K562 (cell line): Measurements from ENCODE around the gene KCNT1. TPM values are rescaled to one million over a fixed set of nuclear protein-coding genes. Genes with fewer than 3 reads are reported as not detected.

ENCODE experiments used
- ATAC-seq: fragments of 200-7000 bp; cut with Tn5 transposase; 3 replicates; pipeline ENCODE4 v1.9.1; 2020; ENCODE audit warnings: moderate library complexity
- BruUV-seq: library from RNA; stranded (reverse); fragments of 400-500 nt; replicated peaks from 2 replicates; lab custom pipeline; 2021; lab: Mats Ljungman, UMichigan
- CTCF ChIA-PET: fragments of 300-600 bp; formaldehyde crosslinking; extraction: SDS; loops from one replicate; lab custom pipeline; 2021; ENCODE audit warnings: low intra/inter-chr PET ratio; lab: Yijun Ruan, JAX
- POLR2A ChIA-PET: fragments of 300-600, 350-650 bp; sonication (Branson Sonifier 250); formaldehyde crosslinking; extraction: SDS; loops from one replicate; lab custom pipeline; 2021; ENCODE audit warnings: antibody characterized with exemption, inconsistent platforms; lab: Yijun Ruan, JAX
- DNase-seq, 4 experiments: peaks; one replicate each; pipeline versions ENCODE4 v3.0.0 to v3.0.0-alpha.2; 2011 to 2018; ENCODE audit warnings: low spot score in 3 of 4, mixed read lengths in 3 of 4; ENCODE audit errors: extremely low read depth in 1 of 4
- FAIRE-seq: peaks from 2 replicates; lab custom pipeline; 2011; peaks lifted over from hg19 to GRCh38; lab: Jason Lieb, UNC
- H2AFZ ChIP-seq: 2 replicates; pipeline ENCODE4 v1.6.0; 2011; ENCODE audit warnings: low read depth, low read length, control low read depth, inconsistent platforms
- H3K27ac ChIP-seq: fragments of 200-600 bp; 3 replicates; pipeline ENCODE4 v1.8.0; 2011; ENCODE audit warnings: low read depth, mild to moderate bottlenecking, control low read depth, inconsistent platforms, low read length, moderate library complexity, mixed read lengths; ENCODE audit errors: extremely low read depth
- H3K27me3 ChIP-seq, 2 experiments: fragments of 300-600 bp in 1 of 2; 2 replicates in 1 of 2; 3 replicates in 1 of 2; pipeline versions ENCODE4 v1.6.0 to v1.8.0; 2011; ENCODE audit warnings: inconsistent platforms in 2 of 2, low read length in 2 of 2, mild to moderate bottlenecking in 1 of 2, mixed read lengths in 1 of 2, moderate library complexity in 1 of 2; ENCODE audit not compliant: control insufficient read depth in 2 of 2, insufficient read depth in 2 of 2
- H3K36me3 ChIP-seq: fragments of 300-600 bp; 3 replicates; pipeline ENCODE4 v1.8.0; 2011; ENCODE audit warnings: mild to moderate bottlenecking, low read length, inconsistent platforms; ENCODE audit not compliant: control insufficient read depth, insufficient read depth
- H3K4me1 ChIP-seq, 2 experiments: fragments of 200-600 bp in 1 of 2; replicated peaks in 1 of 2; 2 replicates in 1 of 2; 3 replicates in 1 of 2; pipeline versions ENCODE4 v1.5.1 to v1.8.0; 2011; ENCODE audit warnings: inconsistent platforms in 2 of 2, low read length in 2 of 2, mild to moderate bottlenecking in 1 of 2, mixed read lengths in 1 of 2, moderate library complexity in 1 of 2; ENCODE audit not compliant: control insufficient read depth in 2 of 2, insufficient read depth in 2 of 2
- H3K4me2 ChIP-seq: 2 replicates; pipeline ENCODE4 v1.6.1; 2011; ENCODE audit warnings: low read length, control low read depth, inconsistent platforms, mixed read lengths; ENCODE audit not compliant: insufficient read depth
- H3K4me3 ChIP-seq: fragments of 200-600 bp; sonication (generic), shearing (Covaris generic); 2 replicates; pipeline ENCODE4 v1.5.1; 2016; ENCODE audit warnings: control low read depth, inconsistent platforms
- H3K79me2 ChIP-seq: fragments of 200-600 bp; 3 replicates; pipeline ENCODE4 v1.8.0; 2011; ENCODE audit warnings: low read length, inconsistent platforms; ENCODE audit not compliant: control insufficient read depth, insufficient read depth
- H3K9ac ChIP-seq, 2 experiments: 2 replicates each; pipeline versions ENCODE4 v1.6.0 to v1.6.1; 2011; ENCODE audit warnings: low read depth in 2 of 2, low read length in 2 of 2, control low read depth in 1 of 2, inconsistent platforms in 1 of 2, mild to moderate bottlenecking in 1 of 2, mixed read lengths in 1 of 2; ENCODE audit not compliant: insufficient read depth in 1 of 2
- H3K9me1 ChIP-seq: one replicate; pipeline ENCODE4 v1.6.0; 2011; ENCODE audit warnings: inconsistent platforms, mild to moderate bottlenecking, low read length, moderate library complexity; ENCODE audit not compliant: control insufficient read depth, insufficient read depth
- H3K9me3 ChIP-seq: replicated peaks from 2 replicates; pipeline ENCODE4 v1.5.1; 2011; ENCODE audit warnings: low read depth, low read length, inconsistent platforms; ENCODE audit not compliant: control insufficient read depth, insufficient read depth
- H4K20me1 ChIP-seq: replicated peaks from 2 replicates; pipeline ENCODE4 v1.6.1; 2011; ENCODE audit warnings: low read length, inconsistent platforms, mixed read lengths; ENCODE audit not compliant: control insufficient read depth, insufficient read depth
- ARID1B ChIP-seq: fragments of 450-650 bp; IDR thresholded peaks from 2 replicates; pipeline ENCODE4 v1.6.1; 2016; ENCODE audit warnings: antibody characterized with exemption, mild to moderate bottlenecking, inconsistent platforms
- HSF4 ChIP-seq: fragments of 250-450 bp; sonication (Bioruptor Pico); IDR thresholded peaks from 2 replicates; pipeline ENCODE4 v2.1.2; 2022; ENCODE audit warnings: mild to moderate bottlenecking, moderate library complexity, borderline replicate concordance
- MBD2 ChIP-seq: sonication (generic); IDR thresholded peaks from 2 replicates; pipeline ENCODE4 v1.6.1; 2016; ENCODE audit warnings: low read depth, borderline replicate concordance
- MTA1 ChIP-seq: fragments of 450-650 bp; IDR thresholded peaks from 2 replicates; pipeline ENCODE4 v1.6.1; 2017; ENCODE audit warnings: borderline replicate concordance
- PHB2 ChIP-seq: fragments of 450-650 bp; IDR thresholded peaks from 2 replicates; pipeline ENCODE4 v1.6.1; 2017; ENCODE audit warnings: low read depth
- PHF20 ChIP-seq: fragments of 450-650 bp; IDR thresholded peaks from 2 replicates; pipeline ENCODE4 v1.6.1; 2018; ENCODE audit not compliant: partially characterized antibody
- POLR2AphosphoS2 ChIP-seq: IDR thresholded peaks from 2 replicates; pipeline ENCODE4 v1.6.1; 2012; ENCODE audit warnings: low read length, improper control_type of control experiment
- RBM14 ChIP-seq: fragments of 200-400 bp; formaldehyde crosslinking; IDR thresholded peaks from 2 replicates; pipeline ENCODE4 v1.6.1; 2018; ENCODE audit warnings: low read depth, mild to moderate bottlenecking, low read length, moderate library complexity, borderline replicate concordance; ENCODE audit not compliant: insufficient read depth
- RBM25 ChIP-seq: fragments of 200-400 bp; formaldehyde crosslinking; IDR thresholded peaks from 2 replicates; pipeline ENCODE4 v1.6.1; 2018; ENCODE audit warnings: low read length, low read depth, moderate library complexity; ENCODE audit not compliant: severe bottlenecking
- RNF219 ChIP-seq: fragments of 250-450 bp; sonication (Bioruptor Pico); IDR thresholded peaks from 2 replicates; pipeline ENCODE4 v1.5.0; 2022; ENCODE audit warnings: mild to moderate bottlenecking
- SIX5 ChIP-seq, 2 experiments: IDR thresholded peaks; 2 replicates each; pipeline ENCODE4 v1.6.1; 2011; ENCODE audit warnings: low read length in 2 of 2, borderline replicate concordance in 1 of 2, low read depth in 1 of 2, mild to moderate bottlenecking in 1 of 2, moderate library complexity in 1 of 2; ENCODE audit not compliant: insufficient read depth in 1 of 2
- ZBED1 ChIP-seq: IDR thresholded peaks from 2 replicates; pipeline ENCODE4 v1.6.1; 2014
- ZNF324 ChIP-seq: fragments of 250-450 bp; sonication (Bioruptor Pico); IDR thresholded peaks from 2 replicates; pipeline ENCODE4 v1.4.0; 2020; ENCODE audit warnings: mild to moderate bottlenecking
- ZNF76 ChIP-seq: fragments of 250-450 bp; sonication (Bioruptor Pico); IDR thresholded peaks from 2 replicates; pipeline ENCODE4 v1.4.0; 2020; ENCODE audit warnings: mild to moderate bottlenecking, moderate library complexity, borderline replicate concordance
- WGBS: fragments of 100-300 bp; shearing (Covaris generic); methylation state at CpG from one replicate; pipeline ENCODE4 v1.1.6; 2016; ENCODE audit warnings: low coverage, mixed read lengths; ENCODE audit not compliant: insufficient coverage; ENCODE audit errors: missing lambda C conversion rate; 5-methylcytosine and 5-hydroxymethylcytosine counted together
- in situ Hi-C: fragments of 300-500 bp; cut with MboI; formaldehyde crosslinking; loops from 4 replicates; pipeline ENCODE4 v1.15.0; 2018; ENCODE audit warnings: inconsistent platforms, mixed read lengths
- intact Hi-C: fragments of 100-400 bp; cut with micrococcal nuclease; formaldehyde crosslinking; loops from 2 replicates; pipeline ENCODE4 v1.14.2; 2022
- polyA plus RNA-seq, 8 experiments: library from polyadenylated mRNA; depleted of rRNA in 4 of 8; stranded (reverse) in 5 of 8; unstranded in 3 of 8; fragments of >200 nt; fragmentation: Nextera tagmentation in 2 of 8; fragmentation: Illumina TruSeq in 1 of 8; extraction: Ambion mirVana in 2 of 8; extraction: Trizol in 1 of 8; gene quantifications; 2 replicates each; pipeline versions ENCODE4 v1.2.1 to v1.2.3, GENCODE V29; 2011 to 2014; ENCODE audit warnings: inconsistent platforms in 1 of 8, missing spikeins in 1 of 8
- total RNA-seq, 7 experiments: library from RNA; depleted of rRNA in 6 of 7; stranded (reverse); fragments of >200 nt in 6 of 7; fragmentation: Illumina TruSeq in 2 of 7; extraction: Trizol in 2 of 7; gene quantifications; 2 replicates each; pipeline versions ENCODE4 v1.2.1 to v1.2.3, GENCODE V29; 2011 to 2021; ENCODE audit warnings: low replicate concordance in 1 of 7
- TF ChIP-seq, protein P1 (sequence below): fragments of 250-450 bp; sonication (Bioruptor Pico); IDR thresholded peaks from 2 replicates; pipeline ENCODE4 v1.5.0; 2021
- TF ChIP-seq, protein P2 (sequence below): fragments of 450-650 bp; IDR thresholded peaks from 2 replicates; pipeline ENCODE4 v1.6.1; 2017; ENCODE audit warnings: antibody characterized with exemption

The KCNT1 gene
- total and polyA plus RNA-seq, 9 of the 15 experiments (the other 6 are each of a cell fraction or from before 2014, with no cell fraction given): 0.05 TPM; not detected in 8

DNA sequence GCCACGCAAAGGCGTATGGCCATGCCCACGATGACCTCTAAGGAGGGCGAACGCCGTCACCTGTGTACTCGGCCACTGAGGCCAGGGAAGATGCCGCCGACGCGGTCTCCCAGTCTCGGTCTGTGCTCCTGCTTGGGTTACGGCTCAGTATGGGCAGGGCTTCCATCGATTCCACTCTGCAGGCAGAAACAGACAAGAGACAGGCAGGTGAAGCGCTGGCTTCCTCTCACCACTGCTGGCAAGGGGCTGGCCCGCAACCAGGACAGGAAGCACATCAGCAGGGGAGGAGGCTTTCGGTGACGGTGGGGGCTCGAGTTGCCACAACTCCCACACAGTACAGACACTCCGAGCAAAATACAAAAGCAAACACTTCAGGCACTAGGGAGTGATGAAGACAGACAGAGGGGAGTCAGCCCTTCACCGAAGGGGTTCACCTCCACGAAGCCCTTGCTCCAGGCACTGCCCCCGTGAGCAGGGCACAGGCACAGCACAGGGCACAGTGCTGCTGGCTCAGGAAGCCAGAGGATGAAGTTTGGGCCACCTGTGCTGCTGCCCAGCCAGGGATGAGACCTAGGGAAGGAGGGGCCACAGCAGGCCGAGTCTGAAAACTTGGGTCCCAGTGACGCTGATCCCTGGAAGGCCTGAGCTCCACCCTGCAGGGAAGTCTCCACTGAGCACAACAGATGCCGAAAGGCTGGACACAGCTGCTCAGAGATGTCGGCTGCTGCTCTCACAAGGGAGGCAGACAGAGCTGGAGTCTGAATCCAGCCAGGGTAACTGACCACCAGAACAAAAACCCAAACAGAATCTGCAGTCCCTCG lies 114.1 kb downstream of the KCNT1 start:
- 0 out of 2 replicates have a peak, but pooled peaks cover under 1% of the 10 kb centered on the region for H4K20me1 ChIP-seq
- no peaks in the 10 kb centered on the region for H3K79me2 ChIP-seq
- no peaks in the 10 kb centered on the region for H3K9me3 ChIP-seq
- ChIA-PET POLR2A (no interaction called here), CTCF (no interaction called here)
- H3K9me1 ChIP-seq: peaks cover 3% of the 10 kb centered on the region
- peaks cover 93% of the 10 kb centered on the region; the same call in 2 of the 3 replicates for H3K36me3 ChIP-seq
- H3K4me1 ChIP-seq: no peaks in the 10 kb centered on the region
- in situ Hi-C loops (no loop called here), intact Hi-C loops (no loop called here)
- 92% methylated on average over 27 of the region's 28 CpGs for whole genome bisulfite sequencing
- H2AFZ ChIP-seq: no peak overlapping the region
- TF ChIP-seq ZNF324 (CRISPR knock-in tag) (no peak), PHF20 (no peak), MBD2 (no peak), RBM14 (no peak), RBM25 (no peak), POLR2AphosphoS2 (no peak), ARID1B (no peak), MTA1 (no peak), RNF219 (no peak), ZBED1 (no peak), SIX5 (IDR thresholded peaks at IDR 0.05; ENCODE audit: borderline replicate concordance in 1 of 2, insufficient read depth in 1 of 2, low read depth in 1 of 2, low read length in 2 of 2) (no peak), PHB2 (no peak), HSF4 (CRISPR knock-in tag) (no peak), ZNF76 (CRISPR knock-in tag) (no peak)
- TF ChIP-seq, protein P1, sequence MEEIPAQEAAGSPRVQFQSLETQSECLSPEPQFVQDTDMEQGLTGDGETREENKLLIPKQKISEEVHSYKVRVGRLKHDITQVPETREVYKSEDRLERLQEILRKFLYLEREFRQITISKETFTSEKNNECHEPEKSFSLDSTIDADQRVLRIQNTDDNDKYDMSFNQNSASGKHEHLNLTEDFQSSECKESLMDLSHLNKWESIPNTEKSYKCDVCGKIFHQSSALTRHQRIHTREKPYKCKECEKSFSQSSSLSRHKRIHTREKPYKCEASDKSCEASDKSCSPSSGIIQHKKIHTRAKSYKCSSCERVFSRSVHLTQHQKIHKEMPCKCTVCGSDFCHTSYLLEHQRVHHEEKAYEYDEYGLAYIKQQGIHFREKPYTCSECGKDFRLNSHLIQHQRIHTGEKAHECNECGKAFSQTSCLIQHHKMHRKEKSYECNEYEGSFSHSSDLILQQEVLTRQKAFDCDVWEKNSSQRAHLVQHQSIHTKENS (CRISPR knock-in tag): no peak
- TF ChIP-seq, protein P2, sequence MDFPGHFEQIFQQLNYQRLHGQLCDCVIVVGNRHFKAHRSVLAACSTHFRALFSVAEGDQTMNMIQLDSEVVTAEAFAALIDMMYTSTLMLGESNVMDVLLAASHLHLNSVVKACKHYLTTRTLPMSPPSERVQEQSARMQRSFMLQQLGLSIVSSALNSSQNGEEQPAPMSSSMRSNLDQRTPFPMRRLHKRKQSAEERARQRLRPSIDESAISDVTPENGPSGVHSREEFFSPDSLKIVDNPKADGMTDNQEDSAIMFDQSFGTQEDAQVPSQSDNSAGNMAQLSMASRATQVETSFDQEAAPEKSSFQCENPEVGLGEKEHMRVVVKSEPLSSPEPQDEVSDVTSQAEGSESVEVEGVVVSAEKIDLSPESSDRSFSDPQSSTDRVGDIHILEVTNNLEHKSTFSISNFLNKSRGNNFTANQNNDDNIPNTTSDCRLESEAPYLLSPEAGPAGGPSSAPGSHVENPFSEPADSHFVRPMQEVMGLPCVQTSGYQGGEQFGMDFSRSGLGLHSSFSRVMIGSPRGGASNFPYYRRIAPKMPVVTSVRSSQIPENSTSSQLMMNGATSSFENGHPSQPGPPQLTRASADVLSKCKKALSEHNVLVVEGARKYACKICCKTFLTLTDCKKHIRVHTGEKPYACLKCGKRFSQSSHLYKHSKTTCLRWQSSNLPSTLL: no peak
- H3K9ac ChIP-seq: 0 out of 4 replicates have a peak overlapping the region, but pooled peaks of 1 of the 2 experiments have one; percentile 69
- H3K4me3 ChIP-seq: no peak overlapping the region
- H3K27me3 ChIP-seq: no peaks in the 10 kb centered on the region
- ATAC-seq (no peak), FAIRE-seq (no peak), DNase-seq (no peak)
- no TSS peak for BruUV-seq
- H3K4me2 ChIP-seq: no peak overlapping the region
- no peak overlapping the region for H3K27ac ChIP-seq
